Tibial nerve (tissue), 4 donors: ENCODE measurements around the gene SOWAHA. TPM values are rescaled to one million over a fixed set of nuclear protein-coding genes. Genes with fewer than 3 reads are reported as not detected.
A peak's percentile ranks its signal among the peaks of the same experiment; 100 is the strongest.

Source experiments
- DNase-seq, 2 donors: peaks; one replicate each; pipeline ENCODE4 v3.0.0-alpha.2; 2019; ENCODE audit warnings: low spot score in 2 of 2
- H3K27ac ChIP-seq, 4 donors: fragments of 200-600 bp; sonication (generic) in 3 of 4; one replicate each; pipeline ENCODE4 v1.5.1; 2017 to 2019; ENCODE audit warnings: mild to moderate bottlenecking in 1 of 4
- H3K27me3 ChIP-seq, 2 donors: fragments of 200-600 bp; sonication (generic) in 1 of 2; one replicate each; pipeline versions ENCODE4 v1.5.1 to v1.6.0; 2017 to 2019
- H3K36me3 ChIP-seq, 3 donors: fragments of 200-600 bp; sonication (generic); one replicate each; pipeline ENCODE4 v1.5.1; 2018 to 2019
- H3K4me1 ChIP-seq, 4 donors: fragments of 200-600 bp; sonication (generic) in 3 of 4; one replicate each; pipeline ENCODE4 v1.5.1; 2017 to 2019
- H3K4me3 ChIP-seq, 4 donors: fragments of 200-600 bp; sonication (generic) in 3 of 4; one replicate each; pipeline ENCODE4 v1.5.1; 2017 to 2019; ENCODE audit warnings: mild to moderate bottlenecking in 1 of 4, moderate library complexity in 1 of 4
- H3K9me3 ChIP-seq, 4 donors: fragments of 200-600 bp; sonication (generic) in 3 of 4; one replicate each; pipeline ENCODE4 v1.5.1; 2017 to 2019
- CTCF ChIP-seq, 5 experiments: fragments of 200-600 bp in 3 of 5; fragments of 450-650 bp in 2 of 5; sonication (generic) in 3 of 5; IDR thresholded peaks; one replicate each; pipeline ENCODE4 v1.5.1; 2016 to 2019; ENCODE audit warnings: antibody characterized with exemption in 5 of 5, mild to moderate bottlenecking in 3 of 5, moderate library complexity in 2 of 5
- EP300 ChIP-seq, 2 donors: sonication (generic); formaldehyde crosslinking; IDR thresholded peaks; one replicate each; pipeline ENCODE4 v1.6.1; 2017; ENCODE audit warnings: antibody characterized with exemption in 2 of 2, mild to moderate bottlenecking in 1 of 2
- POLR2A ChIP-seq, 2 donors: fragments of 450-650 bp; IDR thresholded peaks; one replicate each; pipeline ENCODE4 v1.6.1; 2017; ENCODE audit warnings: antibody characterized with exemption in 2 of 2, mild to moderate bottlenecking in 2 of 2, moderate library complexity in 2 of 2
- WGBS, 2 donors: methylation state at CpG; one replicate each; pipeline ENCODE4 v1.1.5; 2018; 5-methylcytosine and 5-hydroxymethylcytosine counted together
- total RNA-seq, 4 donors: library from RNA; depleted of rRNA; stranded (reverse); fragments of >200 nt; gene quantifications; one replicate each; pipeline ENCODE4 v1.1.0, GENCODE V29; 2016

The SOWAHA gene
- total RNA-seq, 4 donors from 2014 or later, result 0.44 to 2.9 (median 0.99) TPM

GRCh38 chr5:132813599-132814502 lies 749 bp downstream of the SOWAHA start:
- Histone ChIP-seq H3K4me3 (peak overlapping the region in 3 of 4 donors; percentile 16 to 49 (median 44)), H3K27me3 (peaks cover 5 to 66% of the 10 kb centered on the region in 2 donors), H3K36me3 (no peaks in the 10 kb centered on the region), H3K9me3 (no peaks in the 10 kb centered on the region), H3K4me1 (peaks cover 0 to 19% (median 3%) of the 10 kb centered on the region in 4 donors), H3K27ac (peak overlapping the region in 3 of 4 donors; percentile 5 to 82 (median 76))
- WGBS, 2 donors, result 4% methylated on average over 27 to 53 of the region's 110 CpGs
- no peak for DNase-seq
- no peak for TF ChIP-seq EP300 (IDR thresholded peaks at IDR 0.05)
- no peak for TF ChIP-seq POLR2A (IDR thresholded peaks at IDR 0.05)
- peak in 1 of 5 experiments; percentile 14 for TF ChIP-seq CTCF (IDR thresholded peaks at IDR 0.05)

DNA sequence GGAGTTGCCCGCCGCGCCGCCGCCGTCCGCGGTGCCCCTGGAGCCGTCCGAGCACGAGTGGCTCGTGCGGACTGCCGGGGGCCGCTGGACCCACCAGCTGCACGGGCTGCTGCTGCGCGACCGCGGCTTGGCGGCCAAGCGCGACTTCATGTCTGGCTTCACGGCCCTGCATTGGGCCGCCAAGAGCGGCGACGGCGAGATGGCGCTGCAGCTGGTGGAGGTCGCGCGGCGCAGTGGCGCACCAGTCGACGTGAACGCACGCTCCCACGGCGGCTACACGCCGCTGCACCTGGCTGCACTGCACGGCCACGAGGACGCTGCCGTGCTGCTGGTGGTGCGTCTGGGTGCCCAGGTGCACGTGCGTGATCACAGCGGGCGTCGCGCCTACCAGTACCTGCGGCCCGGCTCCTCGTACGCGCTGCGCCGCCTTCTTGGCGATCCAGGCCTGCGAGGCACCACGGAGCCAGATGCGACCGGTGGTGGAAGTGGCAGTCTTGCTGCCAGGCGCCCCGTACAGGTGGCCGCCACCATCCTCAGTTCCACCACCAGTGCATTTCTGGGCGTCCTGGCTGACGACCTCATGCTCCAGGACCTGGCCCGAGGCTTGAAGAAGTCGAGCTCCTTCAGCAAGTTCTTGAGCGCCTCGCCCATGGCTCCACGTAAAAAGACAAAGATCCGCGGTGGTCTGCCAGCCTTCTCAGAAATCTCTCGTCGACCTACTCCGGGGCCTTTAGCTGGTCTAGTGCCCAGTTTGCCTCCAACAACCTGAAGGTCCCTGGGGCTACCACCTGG lies 1.6 kb downstream of the SOWAHA start:
- H3K9me3 ChIP-seq, result no peaks in the 10 kb centered on the region
- 79 to 90% methylated on average over 36 to 54 of the region's 81 CpGs for WGBS, 2 donors
- peak overlapping the region in 2 of 4 donors; percentile 76 to 82 for H3K27ac ChIP-seq
- peaks cover 0 to 23% (median 7%) of the 10 kb centered on the region in 4 donors for H3K4me1 ChIP-seq
- TF ChIP-seq EP300 (IDR thresholded peaks at IDR 0.05) (no peak), POLR2A (IDR thresholded peaks at IDR 0.05) (no peak), CTCF (IDR thresholded peaks at IDR 0.05) (no peak)
- H3K27me3 ChIP-seq, result peaks cover 5 to 66% of the 10 kb centered on the region in 2 donors
- no peak for DNase-seq
- H3K4me3 ChIP-seq, result peak overlapping the region in 2 of 4 donors; percentile 44 to 49
- H3K36me3 ChIP-seq, result no peaks in the 10 kb centered on the region

- Histone ChIP-seq H3K9me3 (no peaks in the 10 kb centered on the region), H3K4me3 (no peak overlapping the region), H3K4me1 (peaks cover 0 to 31% (median 11%) of the 10 kb centered on the region in 4 donors), H3K36me3 (no peaks in the 10 kb centered on the region), H3K27ac (no peak overlapping the region), H3K27me3 (peaks cover 5 to 64% of the 10 kb centered on the region in 2 donors)
- WGBS, 2 donors, result 90 to 93% methylated on average over 1 of the region's 1 CpG
- no peak for DNase-seq
- TF ChIP-seq CTCF (IDR thresholded peaks at IDR 0.05), result no peak
- no peak for TF ChIP-seq POLR2A (IDR thresholded peaks at IDR 0.05)
- TF ChIP-seq EP300 (IDR thresholded peaks at IDR 0.05), result no peak
These were observed 2.4 kb downstream of the SOWAHA start for GRCh38 chr5:132815454-132815853.

- 80 to 81% methylated on average over 2 of the region's 2 CpGs for WGBS, 2 donors
- no peak for TF ChIP-seq CTCF (IDR thresholded peaks at IDR 0.05)
- no peak for TF ChIP-seq POLR2A (IDR thresholded peaks at IDR 0.05)
- no peak for TF ChIP-seq EP300 (IDR thresholded peaks at IDR 0.05)
- Histone ChIP-seq H3K4me1 (peaks cover 0 to 36% (median 12%) of the 10 kb centered on the region in 4 donors), H3K27ac (no peak overlapping the region), H3K36me3 (no peaks in the 10 kb centered on the region), H3K9me3 (no peaks in the 10 kb centered on the region), H3K4me3 (no peak overlapping the region), H3K27me3 (peaks cover 2 to 58% of the 10 kb centered on the region in 2 donors)
- DNase-seq, result no peak
These were observed 3.0 kb downstream of the SOWAHA start for GRCh38 chr5:132816083-132816482.
